T-helper 22 cell (primary cell): ENCODE results near the gene SLC25A53.
"Not testable (repeated sequence)": the region's sequence is repeated elsewhere in the genome, so short reads cannot be mapped to it uniquely, and the experiment has no call there.

Source experiments
- DNase-seq: peaks from one replicate; pipeline ENCODE4 v3.0.0-alpha.2; 2020; ENCODE audit warnings: low read depth

Gene SLC25A53

GRCh38 chrX:104134583-104135261 is 22.1 kb downstream of the SLC25A53 start:
- DNase-seq, result no peak

- no peak for DNase-seq
Measured at GRCh38 chrX:104130808-104131207, 26.0 kb downstream of the SLC25A53 start.

- no peak for DNase-seq
Measured at GRCh38 chrX:104126856-104127255, 30.0 kb downstream of the SLC25A53 start.

- DNase-seq, result no peak
Measured at GRCh38 chrX:104122829-104123228, 34.0 kb downstream of the SLC25A53 start.

GRCh38 chrX:104118765-104119164 is 38.0 kb downstream of the SLC25A53 start:
- DNase-seq, result no peak

- no peak for DNase-seq
Measured at GRCh38 chrX:104117759-104118158, 39.0 kb downstream of the SLC25A53 start.

GRCh38 chrX:104113222-104113965 is 43.4 kb downstream of the SLC25A53 start:
- peak; percentile 14 for DNase-seq

- DNase-seq, result peak; percentile 8
Measured at GRCh38 chrX:104112326-104112951, 44.4 kb downstream of the SLC25A53 start, which contains the start of gene ZCCHC18. TSS of gene ZCCHC18 (plus strand) at chrX:104112523. CDS start at chrX:104114112, 1,589 bp downstream.

- DNase-seq, result not testable (repeated sequence)
Measured at GRCh38 chrX:104110491-104111240, 46.1 kb downstream of the SLC25A53 start.

- DNase-seq, result no peak
Measured at GRCh38 chrX:104108955-104109354, 47.9 kb downstream of the SLC25A53 start.

GRCh38 chrX:104105330-104106262 is 51.2 kb downstream of the SLC25A53 start:
- no peak for DNase-seq

- DNase-seq, result no peak
Measured at GRCh38 chrX:104104676-104105075, 52.1 kb downstream of the SLC25A53 start.

- no peak for DNase-seq
Measured at GRCh38 chrX:104098919-104099318, 57.9 kb downstream of the SLC25A53 start.

GRCh38 chrX:104098151-104098808 is 58.5 kb downstream of the SLC25A53 start:
- DNase-seq, result peak; percentile 15

GRCh38 chrX:104085919-104086318 is 70.9 kb downstream of the SLC25A53 start:
- DNase-seq, result no peak

- no peak for DNase-seq
Measured at GRCh38 chrX:104085477-104085876, 71.3 kb downstream of the SLC25A53 start.

GRCh38 chrX:104084534-104085277 is 72.1 kb downstream of the SLC25A53 start:
- no peak for DNase-seq

- DNase-seq, result no peak
Measured at GRCh38 chrX:104084063-104084462, 72.7 kb downstream of the SLC25A53 start.

GRCh38 chrX:104077854-104078253 is 79.0 kb downstream of the SLC25A53 start:
- not testable (repeated sequence) for DNase-seq
